Measurements from ENCODE around the gene ARHGEF2. TPM values are rescaled to one million over a fixed set of nuclear protein-coding genes. Genes with fewer than 3 reads are reported as not detected.
"Not testable (repeated sequence)": the region's sequence is repeated elsewhere in the genome, so short reads cannot be mapped to it uniquely, and the experiment has no call there.

The ARHGEF2 gene
- total RNA-seq, 1 donor from 2014 or later, result 69.4 TPM

GRCh38 chr1:155944444-155944799 is 33.9 kb downstream of the ARHGEF2 start:
- DNase-seq (ENCODE audit: low read depth in 2 of 2), result no peak

DNA sequence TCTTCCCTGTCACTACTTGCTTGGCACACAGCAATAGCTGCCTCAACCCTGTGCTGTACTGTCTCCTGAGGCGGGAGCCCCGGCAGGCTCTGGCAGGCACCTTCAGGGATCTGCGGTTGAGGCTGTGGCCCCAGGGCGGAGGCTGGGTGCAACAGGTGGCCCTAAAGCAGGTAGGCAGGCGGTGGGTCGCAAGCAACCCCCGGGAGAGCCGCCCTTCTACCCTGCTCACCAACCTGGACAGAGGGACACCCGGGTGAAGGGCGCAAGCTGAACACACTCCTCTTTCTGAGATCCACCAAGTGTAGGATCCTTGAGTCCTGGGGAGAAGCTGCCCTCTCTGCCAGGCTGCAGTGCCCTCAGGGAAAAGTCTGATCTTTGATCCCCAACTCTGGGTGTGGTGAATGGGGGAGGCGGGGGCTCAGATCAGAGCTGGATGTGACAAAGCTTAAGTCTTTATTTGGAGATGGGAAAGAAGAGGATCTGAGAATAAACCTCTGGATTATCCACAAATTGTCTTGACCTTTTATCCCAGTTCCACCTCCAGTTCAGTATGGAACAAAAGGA is 35.7 kb downstream of the ARHGEF2 start:
- DNase-seq (ENCODE audit: low read depth in 2 of 2), result no peak

GRCh38 chr1:155941845-155942531 is 36.4 kb downstream of the ARHGEF2 start:
- DNase-seq (ENCODE audit: low read depth in 2 of 2), result peak in 1 of 2 donors; percentile 23

GRCh38 chr1:155940993-155941844 is 37.1 kb downstream of the ARHGEF2 start, which contains the start of gene RXFP4:
Gene RXFP4, plus strand, starts transcription at chr1:155941638. Its CDS starts 72 bp downstream, at chr1:155941710.
- DNase-seq (ENCODE audit: low read depth in 2 of 2), result no peak

- peak; percentile 61 to 82 for DNase-seq (ENCODE audit: low read depth in 2 of 2)
Measured at GRCh38 chr1:155940482-155940992, 37.8 kb downstream of the ARHGEF2 start.

DNA sequence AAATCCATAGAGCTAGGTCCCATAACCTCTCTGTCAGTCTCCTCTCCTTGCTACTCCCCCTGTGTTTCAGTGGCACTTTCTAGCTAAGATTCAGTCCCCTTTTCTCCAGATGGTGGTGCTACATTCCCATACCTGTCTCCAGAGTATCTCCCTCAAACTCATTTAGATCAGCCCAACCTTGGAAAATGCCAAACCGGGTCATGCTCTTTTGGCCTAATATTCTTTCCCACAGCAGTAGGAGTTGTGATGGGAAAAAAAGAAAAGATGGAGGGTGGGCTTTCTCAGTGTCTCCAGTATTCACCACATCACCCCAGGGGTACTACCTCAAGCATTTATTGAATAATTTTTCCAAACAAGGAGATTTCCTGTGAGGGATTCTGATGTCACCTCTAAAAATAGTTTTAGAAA is 40.1 kb downstream of the ARHGEF2 start:
- DNase-seq (ENCODE audit: low read depth in 2 of 2), result peak; percentile 78 to 81

- DNase-seq (ENCODE audit: low read depth in 2 of 2), result peak in 1 of 2 donors; percentile 16
Measured at GRCh38 chr1:155934936-155935590, 43.3 kb downstream of the ARHGEF2 start.

- DNase-seq (ENCODE audit: low read depth in 2 of 2), result peak; percentile 99 to 100
Measured at GRCh38 chr1:155934097-155934935, 44.0 kb downstream of the ARHGEF2 start, which contains the start of gene KHDC4. Gene KHDC4, minus strand, starts transcription at chr1:155934413. Its CDS starts 40 bp downstream, at chr1:155934373.

DNA sequence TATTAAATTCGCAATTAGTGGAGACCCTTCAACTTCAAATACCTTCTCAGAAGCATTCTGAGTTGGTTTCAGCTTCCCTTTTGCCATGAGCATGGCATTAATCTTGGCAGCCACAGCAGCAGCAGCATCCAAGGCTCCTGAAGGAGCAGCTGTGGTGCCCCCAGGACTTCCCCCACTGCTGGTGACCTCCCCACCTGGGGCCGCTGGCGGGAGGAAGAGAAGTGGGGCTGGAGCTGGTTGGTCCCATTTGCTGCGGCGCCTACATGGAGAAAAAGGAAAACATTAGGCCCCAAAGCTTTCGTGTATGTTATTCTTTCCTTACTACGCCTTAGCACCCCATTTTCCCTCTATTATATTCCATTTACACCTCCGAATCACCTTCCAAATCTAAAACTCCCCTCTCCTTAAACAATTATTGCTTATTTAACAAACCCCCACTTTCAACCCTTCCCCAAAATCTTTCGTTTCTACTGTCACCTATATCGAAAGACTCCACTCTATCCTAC is 44.7 kb downstream of the ARHGEF2 start:
- peak; percentile 24 to 30 for DNase-seq (ENCODE audit: low read depth in 2 of 2)

GRCh38 chr1:155932487-155932886 is 45.9 kb downstream of the ARHGEF2 start:
- peak in 1 of 2 donors; percentile 58 for DNase-seq (ENCODE audit: low read depth in 2 of 2)

GRCh38 chr1:155932081-155932480 is 46.3 kb downstream of the ARHGEF2 start:
- DNase-seq (ENCODE audit: low read depth in 2 of 2), result no peak

DNA sequence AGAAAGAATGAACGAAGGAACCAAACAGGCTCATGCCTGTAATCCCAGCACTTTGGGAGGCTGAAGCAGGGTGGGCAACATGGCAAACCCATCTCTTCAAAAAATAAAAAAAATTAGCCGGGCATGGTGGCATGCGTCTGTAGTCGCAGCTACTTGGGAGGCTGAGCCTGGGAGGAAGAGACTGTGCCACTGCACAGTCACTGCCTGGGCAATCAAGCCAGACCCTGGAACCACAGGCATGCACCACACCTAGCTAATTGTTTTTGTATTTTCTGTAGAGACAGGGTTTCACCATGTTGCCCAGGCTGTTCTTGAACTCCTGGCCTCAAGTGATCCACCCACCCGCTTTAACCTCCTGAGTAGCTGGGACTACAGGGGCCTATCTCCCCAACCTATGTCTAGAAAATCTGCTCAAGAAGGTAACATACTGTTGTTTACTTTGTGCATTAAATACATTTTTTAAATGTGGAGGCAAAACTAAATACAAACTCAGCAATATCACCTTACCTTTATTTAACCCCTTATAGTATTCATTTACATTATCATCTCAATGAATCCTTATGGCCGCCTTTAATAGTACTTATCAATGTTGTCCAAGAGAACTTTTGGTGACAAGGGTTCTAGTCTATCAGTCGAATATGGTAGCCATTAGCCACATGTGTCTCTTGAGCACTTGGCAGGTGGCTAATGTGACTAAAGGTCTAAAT is 46.9 kb downstream of the ARHGEF2 start:
- DNase-seq (ENCODE audit: low read depth in 2 of 2), result no peak

DNA sequence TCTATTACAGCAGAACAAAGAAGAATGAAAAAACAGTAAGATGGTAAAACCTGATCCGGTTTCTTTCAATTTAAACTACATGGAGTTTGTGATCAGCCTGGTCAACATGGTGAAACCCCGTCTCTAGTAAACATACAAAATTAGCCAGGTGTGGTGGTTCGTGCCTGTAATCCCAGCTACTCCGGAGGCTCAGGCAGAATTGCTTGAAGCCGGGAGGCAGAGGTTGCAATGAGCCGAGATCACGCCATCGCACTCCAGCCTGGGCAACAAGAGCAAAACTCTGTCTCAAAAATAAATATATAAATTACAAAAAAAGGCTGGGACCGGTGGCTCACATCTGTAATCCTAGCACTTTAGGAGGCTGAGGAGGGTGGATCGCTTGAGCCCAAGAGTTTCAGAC is 47.6 kb downstream of the ARHGEF2 start:
- DNase-seq (ENCODE audit: low read depth in 2 of 2), result not testable (repeated sequence)

GRCh38 chr1:155929057-155929456 is 49.3 kb downstream of the ARHGEF2 start:
- peak in 1 of 2 donors; percentile 18 for DNase-seq (ENCODE audit: low read depth in 2 of 2)

DNA sequence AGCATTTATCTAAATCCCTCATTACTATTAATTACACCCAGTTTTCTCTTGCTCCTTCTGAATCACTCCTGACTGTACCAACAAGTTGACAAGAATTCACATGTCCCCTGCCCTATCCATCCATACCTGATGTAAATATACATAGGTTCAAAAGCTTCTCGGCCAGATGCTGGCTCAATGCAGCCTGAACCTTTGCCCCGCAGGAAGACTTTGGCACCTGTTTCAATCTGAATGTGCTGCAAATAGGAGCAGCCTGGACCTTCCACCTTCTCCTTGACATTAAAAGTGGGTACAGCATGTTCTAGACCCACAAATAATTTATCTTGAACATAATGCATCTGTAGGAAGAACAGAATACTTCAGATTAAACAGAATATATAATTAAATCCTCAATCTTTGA is 52.8 kb downstream of the ARHGEF2 start:
- DNase-seq (ENCODE audit: low read depth in 2 of 2), result no peak

- DNase-seq (ENCODE audit: low read depth in 2 of 2), result no peak
Measured at GRCh38 chr1:155920717-155921116, 57.6 kb downstream of the ARHGEF2 start.

DNA sequence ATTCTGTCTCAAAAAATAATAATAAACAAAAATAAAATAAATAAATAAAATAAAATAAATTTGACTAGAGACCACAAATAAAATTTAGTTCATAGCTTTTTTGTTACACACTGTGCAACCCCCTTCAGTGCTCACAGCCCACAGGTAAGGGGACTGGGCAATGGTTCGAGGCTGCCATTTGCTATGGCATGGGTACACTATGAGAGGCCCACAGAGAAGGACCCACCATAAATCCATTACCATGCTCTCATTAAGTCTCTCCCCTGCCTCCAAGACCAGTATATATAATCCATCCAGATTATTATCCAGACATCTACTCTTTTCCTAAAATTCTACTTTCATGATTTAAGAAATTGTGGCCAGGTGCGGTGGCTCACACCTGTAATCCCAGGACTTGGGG is 58.5 kb downstream of the ARHGEF2 start:
- no peak for DNase-seq (ENCODE audit: low read depth in 2 of 2)

- no peak for DNase-seq (ENCODE audit: low read depth in 2 of 2)
Measured at GRCh38 chr1:155918660-155919059, 59.7 kb downstream of the ARHGEF2 start.

DNA sequence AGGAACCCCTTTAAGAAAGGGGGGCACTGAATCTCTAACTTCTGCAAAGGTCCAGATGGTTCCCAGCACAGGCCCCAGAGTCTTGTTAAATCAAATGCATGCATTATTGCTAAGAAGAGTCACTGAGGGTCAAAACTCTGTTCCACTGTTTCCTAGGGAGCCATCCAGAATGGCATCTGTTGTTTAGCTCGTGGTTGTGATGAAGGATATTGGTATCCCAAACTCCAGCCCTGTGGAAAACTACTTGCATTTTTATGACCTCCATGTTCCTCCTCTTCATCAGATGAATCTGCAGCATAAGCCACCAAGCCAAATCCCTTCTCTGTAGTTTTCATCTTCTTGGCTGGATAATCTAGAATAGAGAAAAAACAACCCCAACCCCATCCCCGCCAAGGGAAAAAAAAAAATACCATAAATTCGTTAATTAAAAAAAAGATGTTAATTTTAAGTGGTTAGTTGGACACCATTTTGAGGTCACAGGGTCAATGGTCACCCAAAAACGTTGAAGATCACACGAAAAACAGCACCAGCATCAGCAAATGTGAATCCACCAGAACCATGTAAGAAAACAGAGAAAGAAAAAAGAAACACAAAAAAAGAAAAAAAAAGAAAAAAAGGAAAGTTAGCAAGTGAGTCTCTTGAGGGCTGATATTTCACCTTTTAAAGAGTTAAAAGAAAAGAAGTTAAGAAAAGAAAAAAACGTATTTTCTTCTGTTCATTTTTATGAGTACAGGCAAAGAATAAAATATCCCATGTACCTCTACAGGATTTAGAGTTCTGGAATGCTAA is 64.2 kb downstream of the ARHGEF2 start:
- no peak for DNase-seq (ENCODE audit: low read depth in 2 of 2)

Data from lung microvascular endothelial cell (primary cell).